Measurements from ENCODE around the gene TMEM100. TPM values are rescaled to one million over a fixed set of nuclear protein-coding genes. Genes with fewer than 3 reads are reported as not detected.

Gene TMEM100
- total and polyA plus RNA-seq, 2 donors (not counting 1 experiment from before 2014, with no cell fraction given) = not detected

DNA sequence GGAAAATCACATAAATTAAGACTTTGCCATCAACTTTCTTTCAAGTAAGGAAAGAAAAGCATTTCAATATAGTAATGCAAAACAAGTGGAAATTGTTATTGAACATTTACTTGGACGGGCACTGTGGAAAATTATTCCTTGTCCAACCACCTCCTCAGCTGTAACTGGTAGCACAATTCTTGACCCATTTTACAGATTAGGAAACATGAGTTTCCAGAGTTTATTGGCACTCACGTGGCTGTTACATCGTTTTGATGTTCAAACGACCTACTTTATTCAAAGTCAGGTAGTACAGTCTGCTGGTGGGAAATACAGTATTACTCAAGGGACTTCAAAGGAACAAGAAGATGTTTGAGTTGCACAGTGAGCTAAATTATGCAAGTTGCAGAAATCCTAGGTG, 27.3 kb upstream of the TMEM100 start:
- DNase-seq = no peak
- Histone ChIP-seq H3K4me1 (ENCODE audit: control insufficient read depth in 2 of 2, insufficient read depth in 2 of 2, low read length in 2 of 2) (peaks cover 5 to 11% of the 10 kb centered on the region in 2 donors), H4K20me1 (ENCODE audit: control insufficient read depth, insufficient read depth, low read length, poor library complexity, severe bottlenecking) (no peaks in the 10 kb centered on the region), H3K27ac (ENCODE audit: low read length in 2 of 2) (no peak overlapping the region), H3K4me2 (replicated peaks; ENCODE audit: low read depth, low read length, poor library complexity, severe bottlenecking) (no peak overlapping the region), H3K4me3 (ENCODE audit: control extremely low read depth in 1 of 5, extremely low read depth in 1 of 5, insufficient read depth in 1 of 5, low read depth in 2 of 5, low read length in 4 of 5) (no peak overlapping the region), H3K9ac (ENCODE audit: low read length) (no peak overlapping the region), H3K27me3 (replicated peaks in 1 of 4; ENCODE audit: control extremely low read depth in 1 of 4, control insufficient read depth in 3 of 4, insufficient read depth in 4 of 4, low read length in 3 of 4) (peaks cover 0 to 4% (median 3%) of the 10 kb centered on the region in 4 experiments), H3K79me2 (ENCODE audit: control insufficient read depth, insufficient read depth, low read length) (no peaks in the 10 kb centered on the region), H3K36me3 (replicated peaks in 1 of 2; ENCODE audit: control extremely low read depth in 1 of 2, control insufficient read depth in 1 of 2, extremely low read depth in 1 of 2, insufficient read depth in 2 of 2, low read length in 1 of 2) (no peaks in the 10 kb centered on the region), H2AFZ (ENCODE audit: insufficient read depth, low read depth, low read length, poor library complexity, severe bottlenecking) (no peak overlapping the region), H3K9me3 (ENCODE audit: control extremely low read depth in 1 of 3, control insufficient read depth in 2 of 3, insufficient read depth in 1 of 3, low read length in 2 of 3) (no peaks in the 10 kb centered on the region)
- ChIA-PET POLR2A (no interaction called here), CTCF (interaction anchor here (1.2 to 1.8 kb wide), 2 partner anchors 14 to 32 kb away, joined by 3 to 19 read pairs; no protein-coding TSS in a partner anchor)
- no peak for ATAC-seq (ENCODE audit: low read depth)
- Mint-ChIP-seq H3K27me3 (peaks cover 26% of the 10 kb centered on the region), H3K4me1 (peaks cover 14% of the 10 kb centered on the region), H3K4me3 (peak overlapping the region; percentile 84), H3K9me3 (ENCODE audit: insufficient read depth) (no peaks in the 10 kb centered on the region), H3K27ac (no peak overlapping the region)
- TF ChIP-seq EZH2 (IDR thresholded peaks at IDR 0.05; ENCODE audit: borderline replicate concordance, insufficient read depth, low read depth, low read length, poor library complexity, severe bottlenecking) = no peak
- TF ChIP-seq, protein P1, sequence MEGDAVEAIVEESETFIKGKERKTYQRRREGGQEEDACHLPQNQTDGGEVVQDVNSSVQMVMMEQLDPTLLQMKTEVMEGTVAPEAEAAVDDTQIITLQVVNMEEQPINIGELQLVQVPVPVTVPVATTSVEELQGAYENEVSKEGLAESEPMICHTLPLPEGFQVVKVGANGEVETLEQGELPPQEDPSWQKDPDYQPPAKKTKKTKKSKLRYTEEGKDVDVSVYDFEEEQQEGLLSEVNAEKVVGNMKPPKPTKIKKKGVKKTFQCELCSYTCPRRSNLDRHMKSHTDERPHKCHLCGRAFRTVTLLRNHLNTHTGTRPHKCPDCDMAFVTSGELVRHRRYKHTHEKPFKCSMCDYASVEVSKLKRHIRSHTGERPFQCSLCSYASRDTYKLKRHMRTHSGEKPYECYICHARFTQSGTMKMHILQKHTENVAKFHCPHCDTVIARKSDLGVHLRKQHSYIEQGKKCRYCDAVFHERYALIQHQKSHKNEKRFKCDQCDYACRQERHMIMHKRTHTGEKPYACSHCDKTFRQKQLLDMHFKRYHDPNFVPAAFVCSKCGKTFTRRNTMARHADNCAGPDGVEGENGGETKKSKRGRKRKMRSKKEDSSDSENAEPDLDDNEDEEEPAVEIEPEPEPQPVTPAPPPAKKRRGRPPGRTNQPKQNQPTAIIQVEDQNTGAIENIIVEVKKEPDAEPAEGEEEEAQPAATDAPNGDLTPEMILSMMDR (IDR thresholded peaks at IDR 0.05) = no peak
- 83% methylated on average over 3 of the region's 4 CpGs for WGBS (ENCODE audit: insufficient coverage)
- intact Hi-C loops (cut with micrococcal nuclease) = loop anchor here (2.0 kb wide), 1 partner anchor 329 kb away; the partner anchor contains the start of gene MMD

DNA sequence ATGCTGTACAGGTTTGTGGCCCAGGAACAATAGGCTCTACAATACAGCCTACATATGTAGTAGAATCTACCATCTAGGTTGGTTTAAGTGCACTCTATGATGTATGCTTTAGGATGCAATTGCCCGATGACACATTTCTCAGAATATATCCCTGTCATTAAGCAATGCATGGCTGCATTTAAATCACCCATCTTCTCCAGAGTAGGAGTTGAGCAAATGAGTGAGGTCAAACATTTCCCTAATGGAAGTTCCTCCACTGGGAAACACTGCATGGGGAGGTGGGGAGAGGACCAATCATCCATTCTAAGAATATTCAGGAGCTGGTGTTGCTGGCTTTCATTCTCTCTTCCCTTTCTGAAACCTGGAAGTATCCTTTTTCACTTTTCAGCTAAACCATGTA, 26.2 kb upstream of the TMEM100 start:
- H3K9me3 Mint-ChIP-seq (ENCODE audit: insufficient read depth) = no peaks in the 10 kb centered on the region

More for the DNA sequence above, 26.2 kb upstream of the TMEM100 start:
- Mint-ChIP-seq H3K4me3 (no peak overlapping the region), H3K4me1 (peaks cover 14% of the 10 kb centered on the region), H3K27me3 (peaks cover 26% of the 10 kb centered on the region), H3K27ac (no peak overlapping the region)
- no CpG with 5 or more reads among the region's 1 CpG for WGBS (ENCODE audit: insufficient coverage)
- no peak overlapping the region for H3K4me3 ChIP-seq (ENCODE audit: control extremely low read depth in 1 of 5, extremely low read depth in 1 of 5, insufficient read depth in 1 of 5, low read depth in 2 of 5, low read length in 4 of 5)
- H3K9ac ChIP-seq (ENCODE audit: low read length) = no peak overlapping the region
- H3K4me2 ChIP-seq (replicated peaks; ENCODE audit: low read depth, low read length, poor library complexity, severe bottlenecking) = no peak overlapping the region
- intact Hi-C loops (cut with micrococcal nuclease) = no loop called here
- TF ChIP-seq EZH2 (IDR thresholded peaks at IDR 0.05; ENCODE audit: borderline replicate concordance, insufficient read depth, low read depth, low read length, poor library complexity, severe bottlenecking) = no peak
- TF ChIP-seq, protein P1 (IDR thresholded peaks at IDR 0.05) = no peak
- POLR2A ChIA-PET = no interaction called here
- no peak overlapping the region for H3K27ac ChIP-seq (ENCODE audit: low read length in 2 of 2)
- H2AFZ ChIP-seq (ENCODE audit: insufficient read depth, low read depth, low read length, poor library complexity, severe bottlenecking) = no peak overlapping the region
- ATAC-seq (ENCODE audit: low read depth) (no peak), DNase-seq (no peak)
- H3K27me3 ChIP-seq (replicated peaks in 1 of 4; ENCODE audit: control extremely low read depth in 1 of 4, control insufficient read depth in 3 of 4, insufficient read depth in 4 of 4, low read length in 3 of 4) = peaks cover 0 to 7% (median 3%) of the 10 kb centered on the region in 4 experiments
- H3K9me3 ChIP-seq (ENCODE audit: control extremely low read depth in 1 of 3, control insufficient read depth in 2 of 3, insufficient read depth in 1 of 3, low read length in 2 of 3) = no peaks in the 10 kb centered on the region
- CTCF ChIA-PET = interaction anchor here (1.2 to 1.3 kb wide), 2 partner anchors 9 to 30 kb away, joined by 3 to 4 read pairs; no protein-coding TSS in a partner anchor
- no peaks in the 10 kb centered on the region for H3K79me2 ChIP-seq (ENCODE audit: control insufficient read depth, insufficient read depth, low read length)
- H3K36me3 ChIP-seq (replicated peaks in 1 of 2; ENCODE audit: control extremely low read depth in 1 of 2, control insufficient read depth in 1 of 2, extremely low read depth in 1 of 2, insufficient read depth in 2 of 2, low read length in 1 of 2) = no peaks in the 10 kb centered on the region
- H4K20me1 ChIP-seq (ENCODE audit: control insufficient read depth, insufficient read depth, low read length, poor library complexity, severe bottlenecking) = no peaks in the 10 kb centered on the region
- peaks cover 5 to 11% of the 10 kb centered on the region in 2 donors for H3K4me1 ChIP-seq (ENCODE audit: control insufficient read depth in 2 of 2, insufficient read depth in 2 of 2, low read length in 2 of 2)

All from B cell (primary cell).